H9 (cell line): ENCODE data around the gene ZNF490. TPM values are rescaled to one million over a fixed set of nuclear protein-coding genes. Genes with fewer than 3 reads are reported as not detected.

Experiments
- DNase-seq: peaks from one replicate; pipeline ENCODE4 v3.0.0-alpha.2; 2017
- H2AFZ ChIP-seq: one replicate; pipeline ENCODE4 v1.6.1; 2013; ENCODE audit warnings: mild to moderate bottlenecking, low read length, control low read depth, moderate library complexity
- H2AK5ac ChIP-seq: 2 replicates; pipeline ENCODE4 v1.6.1; 2013; ENCODE audit warnings: low read length, control low read depth, mixed read lengths; ENCODE audit not compliant: insufficient read length
- H2BK120ac ChIP-seq: one replicate; pipeline ENCODE4 v1.6.1; 2013; ENCODE audit warnings: low read depth, mild to moderate bottlenecking, low read length, control low read depth, inconsistent platforms; ENCODE audit not compliant: poor library complexity, severe bottlenecking
- H2BK12ac ChIP-seq: 2 replicates; pipeline ENCODE4 v1.6.1; 2013; ENCODE audit warnings: low read length, control low read depth, mixed read lengths, low read depth; ENCODE audit not compliant: insufficient read length
- H2BK15ac ChIP-seq: 2 replicates; pipeline ENCODE4 v1.6.1; 2013; ENCODE audit warnings: low read depth, low read length, control low read depth
- H2BK20ac ChIP-seq: one replicate; pipeline ENCODE4 v1.6.1; 2013; ENCODE audit warnings: low read depth, mild to moderate bottlenecking, low read length, control low read depth, inconsistent platforms; ENCODE audit not compliant: poor library complexity, severe bottlenecking
- H2BK5ac ChIP-seq: 2 replicates; pipeline ENCODE4 v1.6.1; 2013; ENCODE audit warnings: low read length, control low read depth, mixed read lengths; ENCODE audit not compliant: insufficient read length
- H3K14ac ChIP-seq: 2 replicates; pipeline ENCODE4 v1.6.1; 2013; ENCODE audit warnings: low read length, control low read depth; ENCODE audit not compliant: insufficient read depth
- H3K18ac ChIP-seq: 2 replicates; pipeline ENCODE4 v1.6.1; 2013; ENCODE audit warnings: low read depth, mild to moderate bottlenecking, mixed read lengths, low read length, control low read depth; ENCODE audit not compliant: insufficient read length
- H3K23ac ChIP-seq: 2 replicates; pipeline ENCODE4 v1.6.1; 2013; ENCODE audit warnings: low read length, control low read depth, mixed read lengths, low read depth; ENCODE audit not compliant: insufficient read length
- H3K23me2 ChIP-seq: 2 replicates; pipeline ENCODE4 v1.6.1; 2013; ENCODE audit warnings: low read depth, mild to moderate bottlenecking, mixed read lengths, low read length, control low read depth; ENCODE audit not compliant: insufficient read length, poor library complexity, severe bottlenecking
- H3K27ac ChIP-seq: 2 replicates; pipeline ENCODE4 v1.5.1; 2013; ENCODE audit warnings: low read length, control low read depth, mixed read lengths, low read depth; ENCODE audit not compliant: insufficient read length
- H3K27me3 ChIP-seq: 2 replicates; pipeline ENCODE4 v1.6.1; 2013; ENCODE audit warnings: low read length, control low read depth, inconsistent platforms; ENCODE audit not compliant: insufficient read depth
- H3K4ac ChIP-seq: 2 replicates; pipeline ENCODE4 v1.6.1; 2013; ENCODE audit warnings: low read depth, mild to moderate bottlenecking, control low read depth, inconsistent platforms, low read length, moderate library complexity
- H3K4me1 ChIP-seq: 2 replicates; pipeline ENCODE4 v1.6.1; 2013; ENCODE audit warnings: low read length, control low read depth, inconsistent platforms; ENCODE audit not compliant: insufficient read depth
- H3K4me2 ChIP-seq: 2 replicates; pipeline ENCODE4 v1.6.1; 2013; ENCODE audit warnings: low read length, control low read depth, mixed read lengths; ENCODE audit not compliant: insufficient read length, insufficient read depth
- H3K56ac ChIP-seq: 2 replicates; pipeline ENCODE4 v1.6.1; 2013; ENCODE audit warnings: low read depth, mild to moderate bottlenecking, mixed read lengths, low read length, control low read depth; ENCODE audit not compliant: insufficient read length
- H3K79me1 ChIP-seq: 2 replicates; pipeline ENCODE4 v1.6.1; 2013; ENCODE audit warnings: low read depth, mild to moderate bottlenecking, moderate library complexity, low read length, control low read depth, inconsistent platforms; ENCODE audit not compliant: insufficient read depth, poor library complexity, severe bottlenecking
- H3K79me2 ChIP-seq: 2 replicates; pipeline ENCODE4 v1.6.1; 2013; ENCODE audit warnings: low read length, control low read depth, inconsistent platforms; ENCODE audit not compliant: insufficient read depth
- H3K9ac ChIP-seq: 2 replicates; pipeline ENCODE4 v1.6.1; 2013; ENCODE audit warnings: low read length, control low read depth, mixed read lengths; ENCODE audit not compliant: insufficient read length; ENCODE audit errors: extremely low read depth
- H3K9me3 ChIP-seq: one replicate; pipeline ENCODE4 v1.6.1; 2013; ENCODE audit warnings: low read depth, low read length, inconsistent platforms; ENCODE audit not compliant: control insufficient read depth
- H3T11ph ChIP-seq: one replicate; pipeline ENCODE4 v1.6.1; 2013; ENCODE audit warnings: mild to moderate bottlenecking, low read length, control low read depth, inconsistent platforms
- H4K20me1 ChIP-seq: one replicate; pipeline ENCODE4 v1.6.1; 2013; ENCODE audit not compliant: control insufficient read depth, insufficient read length, insufficient read depth
- H4K5ac ChIP-seq: 2 replicates; pipeline ENCODE4 v1.6.1; 2013; ENCODE audit warnings: low read depth, mild to moderate bottlenecking, mixed read lengths, low read length, control low read depth; ENCODE audit not compliant: insufficient read length
- H4K8ac ChIP-seq: replicated peaks from 2 replicates; pipeline ENCODE4 v1.6.1; 2013; ENCODE audit warnings: low read length, control low read depth, mixed read lengths, low read depth; ENCODE audit not compliant: insufficient read length
- H4K91ac ChIP-seq: 2 replicates; pipeline ENCODE4 v1.6.1; 2013; ENCODE audit warnings: low read depth, mild to moderate bottlenecking, moderate library complexity, mixed read lengths, low read length, control low read depth; ENCODE audit not compliant: insufficient read length
- H3K27ac Mint-ChIP-seq, 3 experiments: 2 replicates in 2 of 3; 3 replicates in 1 of 3; pipeline ENCODE4 v1.8.0; 2020 to 2021; ENCODE audit warnings: mixed read lengths in 3 of 3, mild to moderate bottlenecking in 1 of 3, moderate library complexity in 1 of 3
- H3K27me3 Mint-ChIP-seq: 2 replicates; pipeline ENCODE4 v1.8.0; 2021; ENCODE audit warnings: low read depth, mild to moderate bottlenecking, moderate library complexity, mixed read lengths
- H3K36me3 Mint-ChIP-seq, 3 experiments: 2 replicates in 2 of 3; 3 replicates in 1 of 3; pipeline ENCODE4 v1.8.0; 2020 to 2021; ENCODE audit warnings: low read depth in 3 of 3, mixed read lengths in 3 of 3; ENCODE audit not compliant: insufficient read depth in 1 of 3
- H3K4me1 Mint-ChIP-seq, 2 experiments: 2 replicates each; pipeline ENCODE4 v1.8.0; 2020; ENCODE audit warnings: mixed read lengths in 2 of 2
- H3K4me3 Mint-ChIP-seq, 2 experiments: 2 replicates in 1 of 2; 3 replicates in 1 of 2; pipeline ENCODE4 v1.8.0; 2020 to 2021; ENCODE audit warnings: mild to moderate bottlenecking in 2 of 2, mixed read lengths in 2 of 2, moderate library complexity in 1 of 2
- H3K9me3 Mint-ChIP-seq, 2 experiments: 2 replicates in 1 of 2; 3 replicates in 1 of 2; pipeline ENCODE4 v1.8.0; 2020; ENCODE audit warnings: mild to moderate bottlenecking in 2 of 2, mixed read lengths in 2 of 2, moderate library complexity in 1 of 2
- CTCF ChIP-seq: fragments of 200-600 bp; sonication (generic); conservative IDR thresholded peaks from 3 replicates; pipeline ENCODE4 v1.8.0; 2021; ENCODE audit warnings: antibody characterized with exemption, mild to moderate bottlenecking
- WGBS: extraction: QIAGEN DNeasy Blood & Tissue Kit; methylation state at CpG from one replicate; pipeline ENCODE4 v1.1.7; 2013; ENCODE audit warnings: missing lambda C conversion rate, low lambda C conversion rate, mixed read lengths; ENCODE audit not compliant: insufficient read length; ENCODE audit errors: extremely low coverage; 5-methylcytosine and 5-hydroxymethylcytosine counted together
- total RNA-seq: library from RNA; stranded (reverse); gene quantifications from 2 replicates; pipeline ENCODE4 v1.2.1, GENCODE V29; 2021

ZNF490 gene
- total RNA-seq, 1 experiment from 2014 or later = 10.1 TPM

- H3K27ac Mint-ChIP-seq = no peak overlapping the region
- no peak overlapping the region for H2BK15ac ChIP-seq
- H3K23ac ChIP-seq = no peak overlapping the region
Measured at GRCh38 chr19:12642506-12642905, 31.9 kb upstream of the ZNF490 start.

More at GRCh38 chr19:12642506-12642905, 31.9 kb upstream of the ZNF490 start:
- H3T11ph ChIP-seq = no peak overlapping the region
- H4K5ac ChIP-seq = no peak overlapping the region
- H4K20me1 ChIP-seq = no peaks in the 10 kb centered on the region
- no peak overlapping the region for H3K4me2 ChIP-seq
- no peak overlapping the region for H4K91ac ChIP-seq
- Mint-ChIP-seq H3K9me3 (peaks cover 3 to 4% of the 10 kb centered on the region in 2 experiments; a peak in 4 of 5 replicates), H3K4me1 (peaks cover 2 to 5% of the 10 kb centered on the region in 2 experiments; a peak in 1 of 4 replicates), H3K27me3 (peaks cover 12% of the 10 kb centered on the region), H3K4me3 (no peak overlapping the region), H3K36me3 (peaks cover 2 to 12% (median 5%) of the 10 kb centered on the region in 3 experiments; a peak in 4 of 7 replicates)
- no peak overlapping the region for H3K9ac ChIP-seq
- H3K9me3 ChIP-seq = no peaks in the 10 kb centered on the region
- H3K56ac ChIP-seq = no peak overlapping the region
- H2BK120ac ChIP-seq = no peak overlapping the region
- H3K4ac ChIP-seq = no peak overlapping the region
- H2BK12ac ChIP-seq = no peak overlapping the region
- H3K23me2 ChIP-seq = peaks cover 4% of the 10 kb centered on the region
- no peak overlapping the region for H2AFZ ChIP-seq
- no peak overlapping the region for H4K8ac ChIP-seq
- no peaks in the 10 kb centered on the region for H3K79me2 ChIP-seq
- TF ChIP-seq CTCF = no peak
- no peak overlapping the region for H3K18ac ChIP-seq
- DNase-seq = no peak
- no CpG with 5 or more reads among the region's 26 CpGs for WGBS
- H3K14ac ChIP-seq = no peak overlapping the region
- no peaks in the 10 kb centered on the region for H3K4me1 ChIP-seq
- H2BK20ac ChIP-seq = no peak overlapping the region
- no peak overlapping the region for H3K27ac ChIP-seq
- H3K79me1 ChIP-seq = no peaks in the 10 kb centered on the region
- H2BK5ac ChIP-seq = no peak overlapping the region
- no peak overlapping the region for H2AK5ac ChIP-seq
- no peaks in the 10 kb centered on the region for H3K27me3 ChIP-seq
